BE2C (cell line): ENCODE data around the gene VSIR.

Experiments used
- DNase-seq: peaks from one replicate; pipeline ENCODE4 v3.0.0-alpha.2; 2020
- H3K27me3 ChIP-seq: fragments of 250-450 bp; sonication (Bioruptor Pico); 2 replicates; pipeline ENCODE4 v1.5.1; 2020; ENCODE audit warnings: mild to moderate bottlenecking
- H3K36me3 ChIP-seq: fragments of 250-450 bp; sonication (Bioruptor Pico); 2 replicates; pipeline ENCODE4 v1.5.1; 2020; ENCODE audit warnings: mild to moderate bottlenecking
- H3K4me1 ChIP-seq: fragments of 250-450 bp; sonication (Bioruptor Pico); 2 replicates; pipeline ENCODE4 v1.5.1; 2020
- H3K4me3 ChIP-seq: 2 replicates; pipeline ENCODE4 v1.5.1; 2011; ENCODE audit warnings: low read depth, low read length
- H3K9me3 ChIP-seq: fragments of 250-450 bp; sonication (Bioruptor Pico); 2 replicates; pipeline ENCODE4 v1.5.1; 2020
- TF ChIP-seq, protein P1 (sequence below): IDR thresholded peaks from 2 replicates; pipeline ENCODE4 v1.5.1; 2012; ENCODE audit warnings: mild to moderate bottlenecking, low read depth, low read length

VSIR gene

DNA sequence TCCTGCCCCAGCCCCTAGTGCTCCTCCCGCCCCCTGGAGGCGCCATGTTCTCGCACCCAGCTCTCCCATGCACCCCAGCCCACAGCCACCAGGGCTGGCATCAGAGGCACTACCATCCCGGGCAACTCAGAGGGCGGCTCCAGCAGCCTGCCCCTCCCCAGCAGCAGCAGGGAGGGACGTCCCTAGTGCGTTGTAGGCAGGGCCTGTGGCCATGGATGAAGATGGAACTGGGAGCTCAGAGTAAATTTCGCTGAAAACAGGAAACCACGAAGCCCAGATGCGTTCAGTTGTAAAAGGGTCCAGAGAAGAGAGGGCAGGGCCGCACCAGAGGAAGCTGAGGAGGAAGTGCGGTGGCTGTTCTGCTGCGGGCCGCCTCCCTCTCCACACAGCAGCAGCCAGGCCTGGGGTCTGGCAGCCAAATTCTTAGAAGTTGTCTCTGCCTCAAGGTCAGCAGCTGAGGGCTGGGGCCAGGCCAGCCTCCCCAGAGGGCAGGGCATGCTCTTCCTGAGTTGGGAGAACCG lies 24.6 kb downstream of the VSIR start:
- no peak overlapping the region for H3K4me3 ChIP-seq
- H3K9me3 ChIP-seq: no peaks in the 10 kb centered on the region
- no peaks in the 10 kb centered on the region for H3K36me3 ChIP-seq
- no peaks in the 10 kb centered on the region for H3K27me3 ChIP-seq
- TF ChIP-seq, protein P1, sequence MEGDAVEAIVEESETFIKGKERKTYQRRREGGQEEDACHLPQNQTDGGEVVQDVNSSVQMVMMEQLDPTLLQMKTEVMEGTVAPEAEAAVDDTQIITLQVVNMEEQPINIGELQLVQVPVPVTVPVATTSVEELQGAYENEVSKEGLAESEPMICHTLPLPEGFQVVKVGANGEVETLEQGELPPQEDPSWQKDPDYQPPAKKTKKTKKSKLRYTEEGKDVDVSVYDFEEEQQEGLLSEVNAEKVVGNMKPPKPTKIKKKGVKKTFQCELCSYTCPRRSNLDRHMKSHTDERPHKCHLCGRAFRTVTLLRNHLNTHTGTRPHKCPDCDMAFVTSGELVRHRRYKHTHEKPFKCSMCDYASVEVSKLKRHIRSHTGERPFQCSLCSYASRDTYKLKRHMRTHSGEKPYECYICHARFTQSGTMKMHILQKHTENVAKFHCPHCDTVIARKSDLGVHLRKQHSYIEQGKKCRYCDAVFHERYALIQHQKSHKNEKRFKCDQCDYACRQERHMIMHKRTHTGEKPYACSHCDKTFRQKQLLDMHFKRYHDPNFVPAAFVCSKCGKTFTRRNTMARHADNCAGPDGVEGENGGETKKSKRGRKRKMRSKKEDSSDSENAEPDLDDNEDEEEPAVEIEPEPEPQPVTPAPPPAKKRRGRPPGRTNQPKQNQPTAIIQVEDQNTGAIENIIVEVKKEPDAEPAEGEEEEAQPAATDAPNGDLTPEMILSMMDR: no peak
- no peak for DNase-seq
- H3K4me1 ChIP-seq: no peaks in the 10 kb centered on the region; the same call in 1 of the 2 replicates

DNA sequence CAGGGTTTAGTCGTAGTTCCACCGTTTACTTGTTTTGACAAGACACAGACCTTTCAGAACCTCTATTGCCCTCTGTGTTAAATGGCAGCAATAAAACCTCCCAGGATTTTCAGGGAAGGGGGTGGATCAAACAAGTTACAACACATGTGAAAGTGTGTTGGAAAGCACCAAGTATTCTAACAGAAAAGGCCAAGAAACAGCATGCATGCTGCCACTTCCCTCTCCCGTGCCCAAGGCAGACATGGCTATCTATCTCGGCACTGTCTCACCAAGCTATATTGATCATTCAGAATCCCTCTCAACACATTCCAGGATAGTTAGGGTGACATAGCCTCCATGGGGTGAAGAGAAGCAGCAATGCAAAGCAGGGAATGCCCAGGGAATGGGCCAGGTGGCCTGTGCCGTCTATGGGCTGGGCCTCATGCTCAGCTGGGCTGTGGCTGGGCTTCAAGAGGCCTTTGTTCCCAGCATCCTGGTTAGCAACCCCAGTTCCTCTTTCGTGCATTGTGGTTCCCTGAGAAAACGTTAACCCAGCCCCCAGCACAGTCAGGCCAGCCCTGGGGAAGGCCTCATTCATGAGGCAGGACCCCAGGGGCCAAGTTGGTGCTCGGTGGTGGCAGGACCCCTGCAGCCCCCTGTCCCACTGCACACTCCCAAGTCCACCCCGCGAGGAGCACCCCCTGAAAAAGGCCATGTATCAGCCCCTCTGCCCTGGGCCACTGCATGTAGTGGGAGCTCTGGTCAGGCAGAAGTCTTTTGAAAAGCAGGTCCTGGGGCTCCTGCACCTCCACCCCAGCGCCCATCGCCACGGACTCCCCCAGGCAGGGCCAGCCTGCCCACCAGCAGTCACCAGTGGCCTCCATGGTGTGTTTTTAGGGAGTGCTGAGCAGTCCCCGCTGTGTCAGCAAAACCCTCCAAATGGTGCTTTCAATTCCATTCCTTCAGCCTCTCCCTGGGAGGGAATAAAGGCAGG lies 25.5 kb downstream of the VSIR start:
- Histone ChIP-seq H3K27me3 (no peaks in the 10 kb centered on the region), H3K9me3 (no peaks in the 10 kb centered on the region), H3K4me1 (no peaks in the 10 kb centered on the region; the same call in 1 of the 2 replicates), H3K4me3 (no peak overlapping the region), H3K36me3 (no peaks in the 10 kb centered on the region)
- no peak for DNase-seq
- TF ChIP-seq, protein P1: no peak

DNA sequence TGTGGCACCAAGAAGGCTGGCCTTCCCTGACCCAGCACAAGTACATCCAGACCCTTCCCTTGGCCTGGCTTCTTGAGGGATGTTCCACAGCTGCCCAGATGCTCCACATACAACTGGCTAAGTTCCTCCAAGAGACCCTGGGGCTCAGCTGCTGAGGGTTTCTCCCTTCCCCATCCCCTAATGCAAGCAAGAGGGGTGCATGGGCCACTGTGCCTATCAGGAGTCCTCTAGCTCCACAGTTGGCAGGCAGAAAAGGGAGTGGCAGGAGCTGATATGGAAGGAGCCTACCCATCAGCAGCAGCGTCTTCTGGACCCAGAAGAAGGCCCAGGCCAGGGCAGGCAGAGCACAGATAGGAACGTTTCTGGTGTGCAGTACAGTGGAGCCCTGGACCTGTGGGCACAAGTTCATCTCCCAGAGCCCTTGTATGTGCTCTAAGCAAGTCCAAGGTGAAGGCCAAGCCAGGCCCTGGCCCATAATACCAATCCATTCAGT lies 26.2 kb downstream of the VSIR start:
- no peaks in the 10 kb centered on the region for H3K36me3 ChIP-seq
- TF ChIP-seq, protein P1: no peak
- no peaks in the 10 kb centered on the region for H3K27me3 ChIP-seq
- no peaks in the 10 kb centered on the region for H3K9me3 ChIP-seq
- no peak overlapping the region for H3K4me3 ChIP-seq
- no peaks in the 10 kb centered on the region; the same call in 1 of the 2 replicates for H3K4me1 ChIP-seq
- DNase-seq: no peak

DNA sequence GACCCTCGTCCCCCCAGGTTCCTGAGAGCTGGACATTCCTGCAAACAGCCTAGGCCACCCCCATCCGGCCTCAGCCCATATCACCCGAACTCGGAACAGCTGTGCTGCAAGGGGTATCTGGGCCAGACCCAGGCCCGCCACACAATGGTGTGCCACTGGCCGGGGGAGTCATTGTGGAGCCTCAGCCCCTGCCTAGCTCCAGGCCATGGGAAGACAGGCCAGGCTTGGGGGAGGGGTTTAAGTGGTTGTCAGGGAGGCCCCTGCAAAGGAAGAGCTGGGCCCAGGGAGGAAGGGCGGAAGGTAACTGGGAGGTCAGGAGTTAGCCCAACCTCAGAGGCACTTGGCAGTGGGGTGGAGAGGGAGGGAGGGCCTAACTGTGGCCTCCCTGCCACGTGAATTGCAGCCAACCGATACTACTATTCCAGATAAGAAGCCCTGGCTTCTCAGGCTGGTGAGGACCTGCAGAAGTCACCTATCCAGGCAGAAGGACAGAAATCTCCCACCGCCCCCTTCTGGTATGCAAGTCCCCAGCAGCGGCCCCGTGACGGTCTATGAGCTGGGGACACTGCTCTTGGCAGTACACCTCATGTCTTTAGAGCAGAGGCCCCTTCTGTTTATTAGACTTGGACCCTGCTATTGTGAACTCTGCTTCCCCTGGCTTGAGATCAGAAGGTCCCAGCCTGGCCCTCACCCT lies 26.8 kb downstream of the VSIR start:
- no peaks in the 10 kb centered on the region; the same call in 1 of the 2 replicates for H3K4me1 ChIP-seq
- DNase-seq: peak; percentile 43
- TF ChIP-seq, protein P1: peak; percentile 41
- no peaks in the 10 kb centered on the region for H3K36me3 ChIP-seq
- H3K27me3 ChIP-seq: no peaks in the 10 kb centered on the region
- no peak overlapping the region for H3K4me3 ChIP-seq
- no peaks in the 10 kb centered on the region for H3K9me3 ChIP-seq

DNA sequence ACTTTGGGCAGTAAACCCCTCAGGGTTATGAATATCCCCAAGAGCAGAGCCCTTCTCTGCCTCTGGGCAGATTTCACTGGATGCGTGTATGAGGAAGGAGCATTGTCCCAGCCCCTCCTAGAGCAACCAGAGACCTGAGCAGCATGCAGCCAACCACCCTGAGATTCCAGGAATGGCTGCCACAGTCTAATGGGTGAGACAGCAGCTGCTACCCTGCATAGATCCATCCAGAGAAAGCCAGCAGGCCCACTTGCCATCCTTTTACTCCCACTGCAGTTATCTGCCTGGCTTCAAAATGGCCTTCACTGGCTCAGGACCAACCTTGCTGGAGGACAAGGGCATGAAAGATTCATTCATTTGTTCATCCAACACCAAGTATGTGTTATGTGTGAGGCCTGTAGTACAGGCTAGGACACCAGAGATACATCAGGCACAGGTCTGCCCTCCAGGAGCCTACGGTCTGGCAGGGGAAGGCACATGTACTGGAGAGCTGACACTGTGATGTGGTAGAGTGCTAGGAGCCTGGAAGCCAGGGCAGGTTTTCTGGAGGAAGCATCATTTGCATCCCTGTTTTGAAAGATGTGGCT lies 27.6 kb downstream of the VSIR start:
- TF ChIP-seq, protein P1: no peak
- Histone ChIP-seq H3K4me3 (no peak overlapping the region), H3K4me1 (no peaks in the 10 kb centered on the region; the same call in 1 of the 2 replicates), H3K36me3 (no peaks in the 10 kb centered on the region), H3K27me3 (no peaks in the 10 kb centered on the region), H3K9me3 (no peaks in the 10 kb centered on the region)
- DNase-seq: no peak
